Measurements from ENCODE around the gene ERCC6L2.
A peak's percentile ranks its signal among the peaks of the same experiment; 100 is the strongest.

The ERCC6L2 gene

GRCh38 chr9:95875305-95876137, at the start of gene ERCC6L2:
Gene ERCC6L2 (plus strand): TSS chr9:95875691. CDS start chr9:95876039, 348 bp downstream.
- peak; percentile 86 to 87 for DNase-seq

GRCh38 chr9:95826183-95826838, 49.2 kb upstream of the ERCC6L2 start:
- no peak for DNase-seq

GRCh38 chr9:95830768-95831167, 44.7 kb upstream of the ERCC6L2 start:
- no peak for DNase-seq

- DNase-seq: no peak
Observed at GRCh38 chr9:95831810-95832209, 43.7 kb upstream of the ERCC6L2 start.

- no peak for DNase-seq
Observed at GRCh38 chr9:95833546-95834178, 41.8 kb upstream of the ERCC6L2 start.

- DNase-seq: no peak
Observed at GRCh38 chr9:95834281-95834907, 41.1 kb upstream of the ERCC6L2 start.

- DNase-seq: no peak
Observed at GRCh38 chr9:95835393-95835792, 40.1 kb upstream of the ERCC6L2 start.

GRCh38 chr9:95836072-95836471, 39.4 kb upstream of the ERCC6L2 start:
- no peak for DNase-seq

- no peak for DNase-seq
Observed at GRCh38 chr9:95839012-95839411, 36.5 kb upstream of the ERCC6L2 start.

- no peak for DNase-seq
Observed at GRCh38 chr9:95840074-95840473, 35.4 kb upstream of the ERCC6L2 start.

- no peak for DNase-seq
Observed at GRCh38 chr9:95841377-95841776, 34.1 kb upstream of the ERCC6L2 start.

- no peak for DNase-seq
Observed at GRCh38 chr9:95845751-95846150, 29.7 kb upstream of the ERCC6L2 start.

GRCh38 chr9:95848764-95849163, 26.7 kb upstream of the ERCC6L2 start:
- DNase-seq: no peak

GRCh38 chr9:95852059-95853032, 23.1 kb upstream of the ERCC6L2 start:
- DNase-seq: no peak

GRCh38 chr9:95854386-95855020, 21.0 kb upstream of the ERCC6L2 start:
- no peak for DNase-seq

GRCh38 chr9:95855961-95856360, 19.5 kb upstream of the ERCC6L2 start:
- no peak for DNase-seq

GRCh38 chr9:95857124-95857523, 18.4 kb upstream of the ERCC6L2 start:
- DNase-seq: no peak

GRCh38 chr9:95857896-95858295, 17.6 kb upstream of the ERCC6L2 start:
- no peak for DNase-seq

GRCh38 chr9:95862343-95862742, 13.1 kb upstream of the ERCC6L2 start:
- DNase-seq: no peak

- no peak for DNase-seq
Observed at GRCh38 chr9:95864852-95865580, 10.5 kb upstream of the ERCC6L2 start.

- DNase-seq: no peak
Observed at GRCh38 chr9:95870352-95870751, 5.1 kb upstream of the ERCC6L2 start.
